ENCODE data around the gene TRAPPC11. TPM values are rescaled to one million over a fixed set of nuclear protein-coding genes. Genes with fewer than 3 reads are reported as not detected.

TRAPPC11 gene
- total and polyA plus RNA-seq, 2 of the 4 experiments (the other 2 are of a cell fraction), result 25.3 to 56.8 TPM

GRCh38 chr4:183729069-183729406 is 69.9 kb downstream of the TRAPPC11 start (continued):
- TF ChIP-seq MXI1 (IDR thresholded peaks at IDR 0.05; ENCODE audit: borderline replicate concordance, low read depth, low read length) (no peak), MAZ (IDR thresholded peaks at IDR 0.05; ENCODE audit: borderline replicate concordance, low read depth, low read length) (no peak)

- Histone ChIP-seq H3K9ac (ENCODE audit: low read depth, low read length) (no peak overlapping the region), H2BK5ac (ENCODE audit: low read depth, low read length, poor library complexity, severe bottlenecking) (no peak overlapping the region), H3K14ac (replicated peaks; ENCODE audit: low read depth, low read length) (no peak overlapping the region), H3K4me2 (ENCODE audit: low read depth, low read length) (no peak overlapping the region), H3K18ac (ENCODE audit: low read depth, low read length) (no peak overlapping the region), H4K5ac (ENCODE audit: low read depth, low read length) (no peak overlapping the region), H2AK5ac (ENCODE audit: low read depth, low read length) (no peak overlapping the region), H3K27me3 (ENCODE audit: control insufficient read depth, insufficient read depth, low read length) (peaks cover 11% of the 10 kb centered on the region; the same call in 1 of the 2 replicates), H3K9me1 (ENCODE audit: insufficient read depth, low read length) (no peaks in the 10 kb centered on the region), H2AFZ (replicated peaks; ENCODE audit: low read length, poor library complexity) (peak overlapping the region; percentile 47), H3K4ac (ENCODE audit: low read depth, low read length) (no peak overlapping the region), H3K36me3 (ENCODE audit: control insufficient read depth, insufficient read depth, low read length) (no peaks in the 10 kb centered on the region), H4K20me1 (ENCODE audit: insufficient read depth, low read length) (no peaks in the 10 kb centered on the region), H3K56ac (ENCODE audit: extremely low read depth, insufficient read depth, low read length) (no peak overlapping the region), H3K4me3 (ENCODE audit: insufficient read depth, low read depth, low read length) (no peak overlapping the region), H4K91ac (ENCODE audit: insufficient read depth, low read depth, low read length) (no peak overlapping the region), H3K4me1 (ENCODE audit: control insufficient read depth, insufficient read depth, low read length) (no peaks in the 10 kb centered on the region), H3K79me1 (ENCODE audit: low read depth in 1 of 2, low read length in 2 of 2) (no peaks in the 10 kb centered on the region), H2BK15ac (ENCODE audit: low read depth, low read length) (no peak overlapping the region), H4K8ac (ENCODE audit: low read depth in 2 of 2, low read length in 2 of 2) (no peak overlapping the region), H3K9me3 (ENCODE audit: control insufficient read depth, insufficient read depth, low read length) (no peaks in the 10 kb centered on the region; the same call in 1 of the 2 replicates), H3K23ac (ENCODE audit: low read depth, low read length) (no peak overlapping the region), H2BK20ac (ENCODE audit: low read depth, low read length) (no peak overlapping the region), H3K27ac (ENCODE audit: insufficient read depth, low read length) (no peak overlapping the region), H2AK9ac (replicated peaks; ENCODE audit: low read depth, low read length, poor library complexity) (no peak overlapping the region), H2BK120ac (ENCODE audit: low read depth, low read length) (no peak overlapping the region)
- WGBS, 2 experiments (ENCODE audit: extremely low coverage in 2 of 2, insufficient read length in 1 of 2), result 50% methylated on average over 7 of the region's 13 CpGs; no CpG with 5 or more reads in 1 of the 2 experiments
- dilution Hi-C loops (cut with HindIII; ENCODE audit: low sequenced_read_pairs, unreplicated experiment) (no loop called here), intact Hi-C loops (cut with micrococcal nuclease) (no loop called here), in situ Hi-C loops (cut with MboI; ENCODE audit: low sequenced_read_pairs) (no loop called here)
- no peak for TF ChIP-seq POLR2A (IDR thresholded peaks at IDR 0.05; ENCODE audit: low read depth, low read length)
- TF ChIP-seq RFX5 (IDR thresholded peaks at IDR 0.05; ENCODE audit: low read depth, low read length), result no peak
- TF ChIP-seq MAFK (IDR thresholded peaks at IDR 0.05; ENCODE audit: low read depth, low read length), result no peak
- no peak for TF ChIP-seq CEBPB (IDR thresholded peaks at IDR 0.05; ENCODE audit: low read depth, low read length)
- TF ChIP-seq FOS (IDR thresholded peaks at IDR 0.05; ENCODE audit: low read depth, low read length), result no peak
- no peak for TF ChIP-seq RCOR1 (IDR thresholded peaks at IDR 0.05; ENCODE audit: insufficient replicate concordance, low read length)
- no peak for TF ChIP-seq MAZ (IDR thresholded peaks at IDR 0.05; ENCODE audit: borderline replicate concordance, low read depth, low read length)
- DNase-seq (peak; percentile 70), ATAC-seq (ENCODE audit: low read depth) (peak; percentile 51)
- no TSS peak for BruUV-seq (replicated peaks)
- ChIA-PET CTCF (no interaction called here), POLR2A (ENCODE audit: unreplicated experiment) (no interaction called here)
These were observed 70.6 kb downstream of the TRAPPC11 start for GRCh38 chr4:183729430-183730328.
